Mucosa of descending colon (tissue), 3 donors: Measurements from ENCODE around the gene LRRC73. TPM values are rescaled to one million over a fixed set of nuclear protein-coding genes. Genes with fewer than 3 reads are reported as not detected.
A peak's percentile ranks its signal among the peaks of the same experiment; 100 is the strongest.

Experiments used
- ATAC-seq: fragments of 200-7000 bp; cut with Tn5 transposase; one replicate; pipeline ENCODE4 v1.9.1; 2020; ENCODE audit warnings: mild to moderate bottlenecking, moderate library complexity
- DNase-seq, 3 donors: peaks; one replicate each; pipeline ENCODE4 v3.0.0-alpha.2; 2020
- H3K36me3 ChIP-seq: fragments of 200-600 bp; one replicate; pipeline ENCODE4 v1.8.0; 2021; ENCODE audit warnings: low read depth, mild to moderate bottlenecking
- H3K4me1 ChIP-seq: fragments of 200-600 bp; one replicate; pipeline ENCODE4 v1.8.0; 2021; ENCODE audit warnings: low read depth, mild to moderate bottlenecking
- H3K4me3 ChIP-seq: fragments of 200-600 bp; one replicate; pipeline ENCODE4 v1.8.0; 2021; ENCODE audit warnings: mild to moderate bottlenecking
- H3K9me3 ChIP-seq: fragments of 200-600 bp; one replicate; pipeline ENCODE4 v1.8.0; 2021; ENCODE audit warnings: mild to moderate bottlenecking
- intact Hi-C, 2 donors: fragments of 100-400 bp; cut with DNase I in 1 of 2; cut with micrococcal nuclease in 1 of 2; formaldehyde crosslinking; loops; one replicate each; pipeline versions ENCODE4 v1.11.0 to v1.11.1; 2022; cut with DNase I, micrococcal nuclease
- total RNA-seq, 3 donors: library from RNA; stranded (reverse); fragmentation: NEBNext Ultra II Directional in 2 of 3; extraction: Animal tissue kit (Norgen Biotek cat#: 25700) in 2 of 3; gene quantifications; one replicate each; pipeline versions ENCODE4 v1.2.1 to v1.2.4, GENCODE V29; 2021 to 2023
- TF ChIP-seq, protein P1 (sequence below): fragments of 200-600 bp; IDR thresholded peaks from one replicate; pipeline ENCODE4 v1.8.0; 2022; ENCODE audit warnings: antibody characterized with exemption, mild to moderate bottlenecking
- donor health status: DM: no; HTN: no; CAD: no; lungs with moderate emphysema.
- donor health status: DM: no; HTN: no; CAD: no.
- donor health status: DM: no; HTN: yes; CAD: no.

The LRRC73 gene
- total RNA-seq, 3 donors from 2014 or later, result 0.23 to 1.2 (median 0.46) TPM

- DNase-seq (peak; percentile 97 to 99 (median 97)), ATAC-seq (peak; percentile 98)
- Histone ChIP-seq H3K4me1 (peaks cover 24% of the 10 kb centered on the region), H3K4me3 (peak within 1 kb of the TSS; percentile 82), H3K9me3 (no peaks in the 10 kb centered on the region), H3K36me3 (no peaks in the 10 kb centered on the region)
- TF ChIP-seq, protein P1, sequence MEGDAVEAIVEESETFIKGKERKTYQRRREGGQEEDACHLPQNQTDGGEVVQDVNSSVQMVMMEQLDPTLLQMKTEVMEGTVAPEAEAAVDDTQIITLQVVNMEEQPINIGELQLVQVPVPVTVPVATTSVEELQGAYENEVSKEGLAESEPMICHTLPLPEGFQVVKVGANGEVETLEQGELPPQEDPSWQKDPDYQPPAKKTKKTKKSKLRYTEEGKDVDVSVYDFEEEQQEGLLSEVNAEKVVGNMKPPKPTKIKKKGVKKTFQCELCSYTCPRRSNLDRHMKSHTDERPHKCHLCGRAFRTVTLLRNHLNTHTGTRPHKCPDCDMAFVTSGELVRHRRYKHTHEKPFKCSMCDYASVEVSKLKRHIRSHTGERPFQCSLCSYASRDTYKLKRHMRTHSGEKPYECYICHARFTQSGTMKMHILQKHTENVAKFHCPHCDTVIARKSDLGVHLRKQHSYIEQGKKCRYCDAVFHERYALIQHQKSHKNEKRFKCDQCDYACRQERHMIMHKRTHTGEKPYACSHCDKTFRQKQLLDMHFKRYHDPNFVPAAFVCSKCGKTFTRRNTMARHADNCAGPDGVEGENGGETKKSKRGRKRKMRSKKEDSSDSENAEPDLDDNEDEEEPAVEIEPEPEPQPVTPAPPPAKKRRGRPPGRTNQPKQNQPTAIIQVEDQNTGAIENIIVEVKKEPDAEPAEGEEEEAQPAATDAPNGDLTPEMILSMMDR, result no peak
- intact Hi-C loops, result no loop called here
These were observed 6.8 kb upstream of the LRRC73 start, which contains the start of the genes POLR1C and YIPF3 for GRCh38 chr6:43516697-43517504. Gene POLR1C (plus strand): TSS chr6:43517089. CDS start chr6:43517110, 21 bp downstream. Gene YIPF3 (minus strand): TSS chr6:43516926. CDS start chr6:43516807, 119 bp downstream.

- H3K9me3 ChIP-seq, result no peaks in the 10 kb centered on the region
- intact Hi-C loops, result no loop called here
- ATAC-seq, result no peak
- no peak for DNase-seq
- H3K36me3 ChIP-seq, result no peaks in the 10 kb centered on the region
- TF ChIP-seq, protein P1, result no peak
- H3K4me1 ChIP-seq, result peaks cover 24% of the 10 kb centered on the region
- peak overlapping the region; percentile 82 for H3K4me3 ChIP-seq
These were observed 6.2 kb upstream of the LRRC73 start for GRCh38 chr6:43516367-43516696.

- no peak for ATAC-seq
These were observed 5.7 kb upstream of the LRRC73 start for GRCh38 chr6:43515808-43516207.

GRCh38 chr6:43511824-43512415 is 1.8 kb upstream of the LRRC73 start:
- Histone ChIP-seq H3K36me3 (no peaks in the 10 kb centered on the region), H3K4me3 (no peak overlapping the region), H3K9me3 (no peaks in the 10 kb centered on the region), H3K4me1 (peaks cover 30% of the 10 kb centered on the region)
- ATAC-seq (no peak), DNase-seq (no peak)
- intact Hi-C loops, result no loop called here
- TF ChIP-seq, protein P1, result no peak

More at GRCh38 chr6:43515808-43516207, 5.7 kb upstream of the LRRC73 start:
- Histone ChIP-seq H3K4me3 (no peak overlapping the region), H3K4me1 (peaks cover 28% of the 10 kb centered on the region), H3K9me3 (no peaks in the 10 kb centered on the region), H3K36me3 (no peaks in the 10 kb centered on the region)
- no peak for DNase-seq
- TF ChIP-seq, protein P1, result no peak
- intact Hi-C loops, result no loop called here

DNA sequence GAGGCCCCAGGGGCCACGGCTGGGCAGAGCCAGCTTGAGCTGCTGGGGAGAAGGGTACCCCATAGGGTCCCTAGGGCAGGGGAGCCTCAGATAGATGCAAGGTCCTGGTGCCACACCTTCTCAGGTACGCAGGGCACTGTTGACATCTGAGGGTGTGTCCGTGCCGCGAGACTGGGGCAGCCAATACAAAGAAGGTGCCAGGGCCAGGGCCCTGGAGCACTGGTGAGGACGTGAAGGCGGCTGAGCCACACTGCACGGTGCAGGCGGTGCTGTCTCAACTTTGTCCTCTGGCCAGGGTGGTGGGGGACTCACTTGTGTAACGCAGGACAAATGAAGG is 649 bp upstream of the LRRC73 start:
- peak; percentile 72 to 80 (median 80) for DNase-seq
- Histone ChIP-seq H3K4me3 (no peak overlapping the region), H3K9me3 (no peaks in the 10 kb centered on the region), H3K4me1 (peaks cover 30% of the 10 kb centered on the region), H3K36me3 (no peaks in the 10 kb centered on the region)
- TF ChIP-seq, protein P1, result no peak
- ATAC-seq, result peak; percentile 77
- intact Hi-C loops, result no loop called here
